HG02943 (cell line): ENCODE results near the gene FCRL4.

ENCODE experiments used
- ATAC-seq: cut with Tn5 transposase; IDR thresholded peaks from one replicate; pipeline ENCODE4 v1.9.1; 2021; ENCODE audit warnings: mild to moderate bottlenecking, low read depth, moderate library complexity; ENCODE audit not compliant: unreplicated experiment

The FCRL4 gene

DNA sequence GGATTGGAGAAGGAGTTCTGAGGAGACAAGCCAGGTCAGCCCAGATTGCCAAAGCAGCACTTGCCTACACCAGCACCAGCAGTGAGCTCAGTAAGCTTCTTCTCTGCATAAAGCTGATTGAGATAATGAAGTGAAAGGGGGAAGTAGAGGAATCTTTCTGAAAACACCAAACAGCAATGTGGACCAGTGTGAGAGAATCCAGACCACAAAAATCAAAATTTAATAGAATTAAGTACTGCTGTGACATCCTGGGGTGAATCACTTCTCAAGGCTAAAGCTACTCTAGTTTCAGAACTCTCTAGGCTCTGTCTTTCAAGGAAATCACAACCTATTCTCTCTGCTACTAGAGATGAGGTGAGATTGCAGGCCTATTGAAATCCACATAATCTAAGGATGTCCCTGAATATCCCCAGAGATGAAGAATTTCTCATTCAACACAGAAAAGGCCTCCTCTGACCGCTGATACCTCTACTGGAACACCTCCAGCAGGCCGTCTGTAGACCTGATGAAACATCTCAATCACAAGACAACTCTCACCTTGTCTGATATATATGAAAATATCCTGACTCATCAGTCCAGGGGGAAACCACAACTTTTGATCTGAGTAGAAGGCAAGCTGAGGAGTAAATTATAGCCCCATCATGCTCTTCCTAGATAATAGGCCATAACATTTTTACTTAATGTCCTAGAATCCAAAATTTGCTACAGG, at the start of gene FCRL4:
TSS of gene FCRL4 (minus strand) at position 127 of the 709 bp plus-strand sequence. CDS start 141 bp downstream, outside the sequence.
- peak; percentile 61 for ATAC-seq

DNA sequence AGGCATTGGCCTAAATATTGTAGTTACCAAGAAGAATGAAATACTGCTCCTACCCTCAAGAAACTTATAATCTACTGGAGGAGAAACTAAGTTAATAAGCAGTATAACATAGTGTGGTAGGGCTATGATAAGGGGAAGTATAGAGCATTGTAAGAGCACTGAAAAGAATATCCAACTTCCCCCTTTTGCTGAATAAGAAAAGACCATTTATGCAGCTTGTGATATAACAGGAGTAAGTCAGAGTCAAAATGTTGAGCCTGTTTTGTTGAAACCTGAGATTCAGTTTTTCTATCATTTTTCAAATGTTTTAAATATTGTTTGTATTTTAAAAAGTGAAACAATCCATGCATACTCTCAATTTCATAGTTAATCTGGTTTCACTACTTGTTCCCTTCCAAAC, 48.3 kb upstream of the FCRL4 start:
- ATAC-seq = no peak

DNA sequence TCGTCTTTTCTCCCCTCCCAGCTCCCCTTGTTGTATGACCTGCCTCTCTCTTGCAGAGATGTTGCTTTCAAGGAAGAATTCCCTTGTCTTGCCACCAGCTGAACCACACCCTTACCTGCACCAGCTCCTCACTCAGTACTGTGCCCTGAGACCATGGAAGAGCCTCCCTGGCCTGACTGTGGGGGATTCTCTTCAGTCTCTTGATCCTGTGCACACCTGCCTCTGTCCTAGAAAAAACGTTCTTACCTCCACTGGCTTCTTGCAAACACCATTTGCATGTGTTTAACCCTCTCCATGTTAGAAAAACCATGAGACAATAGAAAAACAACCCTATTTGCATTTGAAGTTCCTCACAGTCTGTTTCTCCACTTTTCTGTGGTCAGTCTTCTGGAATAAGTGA, 43.3 kb upstream of the FCRL4 start:
- ATAC-seq = no peak

DNA sequence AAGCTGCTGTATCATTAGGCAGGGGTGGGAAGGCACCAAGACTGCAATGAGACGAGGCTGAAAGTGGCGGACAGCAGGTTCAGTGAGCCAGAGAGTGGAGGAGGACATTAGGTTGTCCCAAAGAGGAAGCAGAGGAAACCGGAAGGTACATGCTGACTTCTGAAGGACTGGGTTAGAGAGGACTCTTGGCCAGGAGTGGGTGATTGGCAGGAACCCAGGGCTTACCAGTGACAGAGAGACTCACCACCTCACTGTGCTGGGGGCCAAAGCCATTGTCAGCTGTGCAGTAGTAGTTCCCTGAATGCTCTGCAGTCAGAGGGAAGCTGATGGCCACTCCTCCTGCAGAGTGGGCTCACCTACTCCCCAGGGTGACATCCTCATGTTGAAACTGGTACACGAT, 41.9 kb upstream of the FCRL4 start:
- ATAC-seq = no peak

DNA sequence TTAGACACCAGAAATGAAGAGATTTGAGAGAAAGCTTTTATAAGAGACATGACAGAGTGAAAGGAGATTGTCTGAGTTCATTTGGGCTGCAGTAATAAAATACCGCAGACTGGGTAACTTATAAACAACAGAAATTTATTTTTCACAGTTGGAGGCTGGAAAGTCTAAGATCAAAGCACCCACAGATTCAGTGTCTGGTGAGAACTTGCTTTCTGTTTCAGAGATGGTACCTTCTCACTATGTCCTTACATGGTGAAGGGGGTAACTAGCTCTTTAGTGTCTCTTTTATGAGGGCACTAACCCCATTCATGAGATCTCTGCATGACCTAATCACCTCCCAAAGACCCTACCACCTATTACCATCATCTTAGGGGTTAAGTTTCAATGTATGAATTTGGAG, 30.9 kb upstream of the FCRL4 start:
- no peak for ATAC-seq

DNA sequence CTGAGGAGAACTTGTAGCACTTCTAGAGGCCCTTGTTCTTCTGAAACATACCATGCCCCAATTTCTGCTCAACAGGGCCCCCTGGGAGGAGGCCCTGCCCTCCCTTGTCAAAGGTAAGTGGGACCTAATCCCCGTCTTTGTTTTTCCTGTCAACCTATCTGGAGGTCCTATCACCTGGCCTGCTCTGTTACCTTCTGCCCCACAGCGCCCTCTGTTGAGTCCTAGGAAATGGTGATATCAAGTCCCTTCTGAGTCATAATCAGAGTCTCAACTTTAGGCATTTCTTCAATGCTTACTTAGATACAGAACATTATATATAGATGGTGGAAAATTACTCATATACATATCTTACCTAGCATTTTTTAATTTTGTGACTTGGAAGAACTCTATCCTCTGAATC, 28.2 kb upstream of the FCRL4 start:
- ATAC-seq = no peak

DNA sequence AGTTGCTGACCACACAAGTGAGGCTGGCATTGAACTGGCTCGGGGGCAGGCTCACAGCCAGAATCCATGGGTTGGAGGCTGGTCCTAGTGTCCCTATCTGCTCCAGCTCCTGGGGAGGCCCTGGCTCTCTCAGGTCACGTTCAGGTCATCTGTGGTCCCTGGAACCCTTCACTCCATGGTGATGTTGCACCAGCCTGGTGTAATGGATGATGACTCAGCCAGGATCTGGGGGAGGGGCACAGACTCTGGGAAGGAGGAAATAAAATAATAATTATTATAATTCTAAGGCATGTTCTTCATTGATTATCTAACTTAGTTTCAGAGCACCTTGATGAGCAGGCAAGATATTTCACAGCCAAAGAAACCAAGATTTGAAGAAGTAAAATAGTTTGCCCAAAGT, 26.6 kb upstream of the FCRL4 start:
- ATAC-seq = no peak

DNA sequence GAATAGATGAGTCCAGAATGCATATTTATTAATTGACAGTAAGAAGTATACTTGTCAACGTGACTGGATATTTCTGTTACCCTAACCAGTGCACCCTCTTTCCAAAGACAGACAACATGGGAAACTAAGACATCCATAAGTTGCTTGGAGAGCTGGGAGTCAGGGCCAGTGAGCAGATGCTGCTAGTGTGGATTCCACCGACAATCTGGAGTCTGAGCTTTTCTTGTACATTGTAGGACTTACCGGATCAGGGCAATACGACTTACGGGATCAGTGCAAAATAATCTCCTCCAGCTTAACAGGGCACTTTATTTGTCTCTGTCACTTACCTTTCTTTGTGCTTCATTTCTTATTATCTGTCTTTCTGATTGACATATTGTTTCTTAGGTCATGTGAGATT, 24.6 kb upstream of the FCRL4 start:
- ATAC-seq = no peak

DNA sequence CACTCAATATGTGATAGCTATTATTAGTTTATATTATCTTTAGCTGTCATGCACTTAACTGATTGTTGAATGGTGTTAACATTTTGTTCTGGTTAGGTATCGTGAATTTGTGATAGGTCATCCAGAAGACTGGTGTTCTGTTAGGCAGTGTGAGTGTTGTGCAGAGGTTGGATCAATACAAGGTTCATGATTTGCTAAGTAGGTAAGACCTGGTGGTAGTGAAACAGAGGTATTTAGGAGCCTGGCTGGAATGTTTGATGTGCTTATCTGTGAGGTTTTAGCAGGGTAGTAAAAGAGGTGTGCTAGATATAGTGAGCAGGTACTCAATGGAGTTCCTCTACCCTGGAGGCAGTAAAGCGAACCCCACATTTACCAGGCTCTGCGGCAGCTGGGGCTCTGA, 20.3 kb upstream of the FCRL4 start:
- no peak for ATAC-seq

DNA sequence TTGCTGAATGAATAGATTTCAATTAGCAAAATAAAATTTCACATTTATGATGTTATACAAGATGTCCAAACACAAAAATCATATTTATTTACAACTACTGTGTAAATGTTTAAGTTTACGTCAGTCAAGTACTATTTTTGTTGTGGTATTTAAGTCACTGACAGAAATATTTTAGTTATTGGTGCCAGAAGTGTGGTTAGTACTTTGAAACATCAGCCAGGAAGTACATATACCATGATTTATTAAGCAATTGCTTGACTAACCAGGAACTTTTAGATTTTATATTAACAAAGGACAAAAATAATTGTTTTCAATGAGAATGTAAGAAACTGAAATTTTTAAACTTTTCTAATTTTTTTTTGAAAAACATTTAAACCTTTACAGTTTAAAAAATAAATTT, 2.4 kb upstream of the FCRL4 start:
- ATAC-seq = no peak

DNA sequence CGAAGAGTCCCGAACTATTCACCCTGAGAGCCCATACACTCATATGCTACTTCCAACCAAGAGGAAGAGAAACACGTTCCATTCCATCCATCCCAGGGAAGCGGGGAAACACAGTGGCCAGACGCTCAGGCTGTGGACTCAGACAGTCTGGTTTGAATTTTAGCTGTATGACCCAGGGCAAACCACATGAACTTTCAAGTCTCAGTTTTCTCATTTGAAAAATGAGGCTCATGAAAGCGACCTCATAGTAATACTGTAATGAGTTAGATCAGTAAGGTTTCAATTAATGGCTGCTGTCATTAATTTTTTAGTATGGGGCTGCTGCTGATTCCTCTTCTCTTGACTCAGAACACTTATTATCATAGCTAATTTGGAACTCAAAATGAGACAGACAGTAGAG, 1.5 kb downstream of the FCRL4 start:
- ATAC-seq = no peak

DNA sequence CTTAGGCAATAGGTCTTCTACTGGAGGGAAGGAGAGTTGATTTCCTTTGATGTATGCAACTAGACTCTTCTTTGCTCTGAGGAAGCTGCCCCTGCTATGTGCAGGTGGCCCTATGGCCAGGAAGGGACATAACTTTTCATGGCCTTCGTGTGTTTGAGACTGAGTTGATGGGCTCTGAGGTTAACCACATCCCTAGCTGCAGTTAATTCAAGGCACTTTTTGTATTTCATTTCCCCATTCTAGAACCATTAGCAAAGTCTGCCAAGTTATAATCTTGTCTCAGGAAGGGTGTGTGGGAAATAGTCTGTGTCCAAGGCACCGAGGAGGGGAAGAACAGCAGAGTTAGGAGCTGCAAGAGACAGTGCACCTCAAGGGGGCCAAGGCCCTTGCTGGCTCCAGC, 2.5 kb downstream of the FCRL4 start:
- ATAC-seq = peak; percentile 61

DNA sequence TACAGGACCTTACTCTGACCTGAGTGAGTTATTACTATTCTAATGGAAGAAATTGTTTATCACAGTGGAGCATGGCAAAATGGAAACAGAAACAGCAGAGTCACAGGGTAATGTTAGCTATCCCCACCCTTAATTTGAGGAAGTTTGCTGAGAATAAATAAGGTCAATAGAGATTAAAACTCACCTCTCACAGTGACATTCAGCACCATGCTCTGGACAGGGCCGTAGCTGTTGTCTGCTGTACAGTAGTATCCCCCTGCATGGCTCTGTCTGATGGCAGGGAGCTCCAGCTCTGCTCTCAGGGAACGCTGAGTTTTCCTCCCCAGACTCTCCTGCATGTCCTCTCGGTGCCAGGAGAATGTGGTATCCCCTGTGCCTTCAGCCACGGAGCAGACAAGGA, 11.9 kb downstream of the FCRL4 start:
- no peak for ATAC-seq

DNA sequence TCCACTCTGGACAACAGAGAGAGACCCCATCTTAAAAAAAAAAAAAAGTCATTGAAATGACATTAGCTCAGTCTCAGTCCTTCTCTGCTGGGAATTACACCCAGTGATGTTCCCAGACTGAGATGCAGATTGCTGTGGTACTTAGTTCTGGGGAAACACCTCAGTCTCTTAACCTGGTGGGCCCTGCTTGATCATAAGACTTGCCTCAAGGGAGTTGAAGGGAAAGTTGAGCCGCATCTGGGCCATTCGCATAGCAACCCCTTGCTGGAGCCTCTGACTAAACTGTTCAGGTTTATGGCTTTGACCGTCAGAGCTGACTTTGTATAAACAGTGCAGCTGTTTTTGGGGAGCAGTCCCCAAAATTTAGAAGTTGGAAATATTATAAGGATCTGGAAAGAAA, 13.4 kb downstream of the FCRL4 start:
- ATAC-seq = no peak

DNA sequence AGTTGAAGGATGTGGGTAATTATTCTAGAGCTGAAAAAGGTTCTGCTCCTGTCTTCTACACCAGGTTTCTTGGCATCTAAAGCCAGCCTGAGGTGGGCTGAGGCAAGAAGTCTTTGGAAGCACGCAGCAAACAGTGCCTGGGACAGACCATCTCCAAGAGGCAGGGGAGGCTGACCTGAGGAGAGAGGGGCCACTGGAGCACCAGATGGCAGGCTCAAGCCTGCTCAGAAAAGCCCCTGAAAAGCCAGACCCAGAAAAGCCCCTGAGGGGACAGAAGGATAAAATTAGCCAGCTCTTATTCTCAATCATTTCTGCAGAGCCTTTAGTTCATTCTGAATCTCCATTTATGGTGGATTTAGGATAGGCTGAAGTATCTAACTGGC, 17.1 kb downstream of the FCRL4 start:
- ATAC-seq = no peak

DNA sequence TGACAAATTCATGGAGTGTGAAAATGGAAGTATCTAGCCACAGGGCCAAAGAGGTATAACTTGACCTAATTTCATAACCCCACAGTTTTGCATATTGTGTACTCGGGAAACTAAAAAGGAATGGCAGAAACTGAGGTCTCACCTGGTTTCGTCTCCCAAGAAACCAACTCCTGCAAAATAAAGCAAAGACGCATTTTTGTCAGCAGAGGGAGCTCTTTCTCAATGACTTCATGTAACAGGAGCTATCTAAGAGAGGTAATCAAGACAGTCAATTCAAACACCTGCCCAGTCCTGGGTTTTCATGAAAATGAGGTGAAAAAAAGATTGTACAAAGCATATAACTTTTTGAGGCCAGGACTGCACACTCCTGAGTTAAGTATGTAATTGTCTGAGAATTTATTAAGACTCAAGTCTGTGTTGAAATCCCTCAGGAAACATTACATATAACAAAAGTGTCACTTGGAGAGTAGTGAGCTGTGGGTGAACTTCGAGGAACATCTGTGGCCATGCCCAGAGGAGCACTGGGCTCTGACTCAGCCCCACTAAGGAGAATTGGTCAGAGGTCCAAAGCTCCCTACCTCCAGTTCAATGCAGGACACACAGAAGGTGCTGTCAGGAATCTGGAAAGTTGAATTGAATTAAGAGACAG, 17.6 kb downstream of the FCRL4 start:
- ATAC-seq = no peak

DNA sequence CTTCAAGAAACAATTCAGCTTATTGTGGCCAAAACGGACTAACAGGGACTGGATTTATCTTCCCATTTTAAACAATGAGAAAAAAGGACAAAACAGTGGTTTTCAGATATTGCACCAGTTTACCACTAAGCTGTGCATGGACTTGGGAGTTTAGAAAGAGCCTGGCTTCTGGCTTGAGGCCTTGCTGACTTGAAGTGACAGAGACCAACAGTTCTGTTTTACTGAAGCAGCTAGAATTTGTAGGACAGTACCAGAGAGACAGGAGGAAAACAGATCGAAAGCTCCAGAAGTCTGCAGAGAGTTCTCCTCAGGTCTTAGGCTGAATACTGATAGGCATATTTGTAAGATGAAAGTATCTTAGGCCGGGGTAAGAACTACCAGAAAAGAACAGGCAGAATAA, 20.5 kb downstream of the FCRL4 start:
- no peak for ATAC-seq

DNA sequence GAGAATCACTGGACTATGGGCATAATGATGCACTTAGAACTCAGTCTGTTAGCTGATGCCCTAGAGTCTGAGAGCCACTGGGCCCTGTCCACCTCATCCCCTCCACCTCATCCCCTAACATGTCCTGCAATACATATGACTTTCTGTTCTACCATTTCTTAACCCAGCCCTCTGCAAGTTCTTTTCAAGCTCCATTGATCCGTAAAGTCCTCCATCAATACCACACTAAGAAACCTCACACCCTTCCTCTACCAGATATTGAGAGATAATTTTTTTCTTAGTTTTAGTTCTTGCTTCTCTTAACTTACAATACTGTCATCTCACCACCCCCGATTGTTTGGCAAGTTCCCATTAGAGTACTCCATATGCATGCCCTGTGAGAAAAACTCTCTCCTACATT, 22.1 kb downstream of the FCRL4 start:
- no peak for ATAC-seq

DNA sequence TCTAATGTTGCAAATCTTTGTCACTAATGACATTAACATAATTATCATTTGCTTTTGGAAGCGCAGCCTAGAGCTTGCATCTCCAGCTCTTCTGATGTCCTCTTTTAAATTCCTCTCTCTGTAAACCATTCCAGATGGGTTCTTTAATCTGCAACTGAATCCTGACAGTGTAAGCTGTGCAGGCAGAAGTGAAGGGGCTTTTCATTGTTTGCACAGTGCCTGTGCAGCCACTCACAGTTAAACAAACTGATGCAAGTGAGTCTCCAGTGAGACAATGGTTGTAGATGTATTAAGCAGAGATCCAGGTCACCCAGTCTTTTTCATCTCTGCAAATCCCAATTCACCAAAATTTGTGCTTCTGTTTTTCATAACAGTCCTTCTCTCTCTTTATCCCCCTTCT, 23.0 kb downstream of the FCRL4 start:
- no peak for ATAC-seq

DNA sequence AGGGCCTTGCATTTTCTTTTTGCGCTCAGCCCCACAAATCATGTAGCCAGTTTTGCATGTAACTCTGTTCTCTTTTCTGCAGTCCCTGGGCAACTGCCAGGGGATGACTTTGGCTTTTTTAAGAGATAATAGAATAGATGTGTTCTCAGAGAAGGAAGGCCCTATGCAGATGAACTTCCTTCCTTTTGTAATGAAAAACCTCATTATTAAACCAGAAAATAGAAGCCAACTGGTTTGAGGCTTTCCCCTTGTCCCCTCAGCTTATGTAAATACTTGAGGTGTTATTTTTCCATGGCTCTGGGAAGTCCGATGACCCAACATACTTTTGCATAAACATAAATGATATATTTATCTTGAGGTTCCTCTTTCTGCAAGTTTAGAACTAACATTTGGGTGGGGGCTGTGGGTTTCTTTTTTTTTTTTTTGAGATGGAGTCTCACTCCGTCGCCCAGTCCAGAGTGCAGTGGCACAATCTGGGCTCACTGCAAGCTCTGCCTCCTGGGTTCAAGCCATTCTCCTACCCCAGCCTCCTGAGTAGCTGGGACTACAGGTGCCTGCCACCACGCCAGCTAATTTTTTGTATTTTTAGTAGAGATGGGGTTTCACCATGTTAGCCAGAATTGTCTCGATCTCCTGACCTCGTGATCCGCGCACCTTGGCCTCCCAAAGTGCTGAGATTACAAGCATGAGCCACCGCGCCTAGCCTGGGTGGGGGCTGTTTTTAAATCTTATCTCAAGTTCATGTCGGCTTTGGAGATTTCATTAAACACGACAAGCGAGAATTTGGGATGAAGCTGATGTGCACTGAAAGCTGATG, 31.2 kb downstream of the FCRL4 start:
- no peak for ATAC-seq

DNA sequence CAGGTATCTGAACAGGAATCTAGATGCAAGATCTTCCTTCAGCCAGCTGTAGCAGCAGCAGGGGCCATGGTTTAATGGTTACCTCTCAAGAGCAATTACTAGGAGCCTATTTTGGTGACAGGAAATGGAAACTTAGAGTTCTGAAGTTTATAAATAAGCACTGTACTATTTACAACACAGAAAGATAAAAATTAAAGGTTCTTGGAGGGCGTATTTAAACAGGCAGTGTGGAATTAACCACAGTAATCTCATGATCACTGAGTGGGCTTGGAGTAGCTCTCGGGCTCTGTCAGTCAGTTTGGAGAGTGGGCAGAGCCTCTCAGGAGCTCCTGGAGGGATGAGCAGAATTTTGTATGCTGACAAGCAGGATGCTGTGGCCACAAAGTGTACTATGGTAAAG, 35.4 kb downstream of the FCRL4 start:
- no peak for ATAC-seq

DNA sequence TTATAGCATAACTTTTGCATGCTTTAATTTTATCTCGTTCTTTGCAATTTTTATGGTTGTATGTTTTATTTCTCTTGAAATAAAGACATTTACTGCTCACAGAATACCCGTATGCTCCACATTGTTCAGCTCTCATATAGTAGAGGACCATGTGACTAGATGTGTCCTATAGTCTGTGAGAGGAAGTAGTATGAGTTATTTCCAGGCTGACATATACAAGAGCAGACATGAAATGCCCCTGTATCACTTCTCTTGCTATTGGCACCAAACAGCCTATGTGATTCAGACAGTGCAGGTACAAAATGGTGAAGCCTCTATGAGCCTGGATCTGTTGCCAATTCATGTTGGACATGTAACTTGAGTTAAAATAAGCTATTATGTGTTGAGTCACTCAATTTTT, 39.8 kb downstream of the FCRL4 start:
- ATAC-seq = no peak
